ENCODE data around the gene TIAM2. TPM values are rescaled to one million over a fixed set of nuclear protein-coding genes. Genes with fewer than 3 reads are reported as not detected.
"Not testable (repeated sequence)": the region's sequence is repeated elsewhere in the genome, so short reads cannot be mapped to it uniquely, and the experiment has no call there.

The TIAM2 gene
- total and polyA plus RNA-seq, 9 of the 15 experiments (the other 6 are each of a cell fraction or from before 2014, with no cell fraction given): 0.73 to 6.5 (median 4.3) TPM

GRCh38 chr6:155117785-155118184 is 122.7 kb downstream of the TIAM2 start:
- intact Hi-C loops (cut with micrococcal nuclease) (no loop called here), in situ Hi-C loops (cut with MboI) (no loop called here)
- Histone ChIP-seq H3K4me1 (replicated peaks in 1 of 2; ENCODE audit: control insufficient read depth in 2 of 2, insufficient read depth in 2 of 2, low read length in 2 of 2) (no peaks in the 10 kb centered on the region), H3K9me1 (ENCODE audit: control insufficient read depth, insufficient read depth, low read length) (no peaks in the 10 kb centered on the region), H3K4me3 (no peak overlapping the region), H3K27me3 (ENCODE audit: control insufficient read depth in 2 of 2, insufficient read depth in 2 of 2, low read length in 2 of 2) (peaks cover 32 to 38% of the 10 kb centered on the region in 2 experiments), H4K20me1 (replicated peaks; ENCODE audit: control insufficient read depth, insufficient read depth, low read length) (no peaks in the 10 kb centered on the region), H3K4me2 (ENCODE audit: insufficient read depth, low read length) (no peak overlapping the region), H3K27ac (ENCODE audit: extremely low read depth, low read depth, low read length) (no peak overlapping the region), H3K9me3 (replicated peaks; ENCODE audit: control insufficient read depth, insufficient read depth, low read depth, low read length) (no peaks in the 10 kb centered on the region), H3K79me2 (ENCODE audit: control insufficient read depth, insufficient read depth, low read length) (no peaks in the 10 kb centered on the region), H3K36me3 (ENCODE audit: control insufficient read depth, insufficient read depth, low read length) (no peaks in the 10 kb centered on the region), H2AFZ (ENCODE audit: low read depth, low read length) (no peak overlapping the region), H3K9ac (ENCODE audit: insufficient read depth in 1 of 2, low read depth in 2 of 2, low read length in 2 of 2) (no peak overlapping the region)
- WGBS (ENCODE audit: insufficient coverage, low coverage, missing lambda C conversion rate): 4% methylated on average over 5 of the region's 5 CpGs
- CTCF ChIA-PET (ENCODE audit: low intra/inter-chr PET ratio): no interaction called here
- DNase-seq (ENCODE audit: extremely low read depth in 1 of 4, low spot score in 3 of 4): no peak
- POLR2A ChIA-PET: interaction anchor here (0.7 kb wide), 1 partner anchor 34 kb away, joined by 3 read pairs; no protein-coding TSS in a partner anchor
- BruUV-seq (replicated peaks): no TSS peak
- no peak for TF ChIP-seq JUNB (CRISPR knock-in tag; conservative IDR thresholded peaks at IDR 0.05)
- no peak for TF ChIP-seq STAT5B (CRISPR knock-in tag; IDR thresholded peaks at IDR 0.05)
- no peak for TF ChIP-seq NFXL1 (CRISPR knock-in tag; IDR thresholded peaks at IDR 0.05)
- TF ChIP-seq SREBF1 (IDR thresholded peaks at IDR 0.05; ENCODE audit: borderline replicate concordance, low read depth, low read length): no peak
- no peak for TF ChIP-seq ELF1 (tag; IDR thresholded peaks at IDR 0.05)
- no peak for TF ChIP-seq ZNF512 (tag; IDR thresholded peaks at IDR 0.05)
- TF ChIP-seq SNAPC5 (CRISPR knock-in tag; IDR thresholded peaks at IDR 0.05): no peak
- TF ChIP-seq ZNF174 (CRISPR knock-in tag; IDR thresholded peaks at IDR 0.05): no peak
- no peak for TF ChIP-seq SIN3B (IDR thresholded peaks at IDR 0.05; ENCODE audit: low read depth)
- TF ChIP-seq HIVEP1 (CRISPR knock-in tag; IDR thresholded peaks at IDR 0.05): no peak
- no peak for ATAC-seq
- FAIRE-seq: no peak

GRCh38 chr6:155119201-155119600 is 124.1 kb downstream of the TIAM2 start:
- BruUV-seq (replicated peaks); H3K4me1 ChIP-seq (replicated peaks in 1 of 2; ENCODE audit: control insufficient read depth in 2 of 2, insufficient read depth in 2 of 2, low read length in 2 of 2); H3K36me3 ChIP-seq (ENCODE audit: control insufficient read depth, insufficient read depth, low read length); H3K4me3 ChIP-seq; POLR2A ChIA-PET; FAIRE-seq; H4K20me1 ChIP-seq (replicated peaks; ENCODE audit: control insufficient read depth, insufficient read depth, low read length); H3K27ac ChIP-seq (ENCODE audit: extremely low read depth, low read depth, low read length); intact Hi-C loops (cut with micrococcal nuclease); H3K9me3 ChIP-seq (replicated peaks; ENCODE audit: control insufficient read depth, insufficient read depth, low read depth, low read length); H3K9ac ChIP-seq (ENCODE audit: insufficient read depth in 1 of 2, low read depth in 2 of 2, low read length in 2 of 2); H3K4me2 ChIP-seq (ENCODE audit: insufficient read depth, low read length); H2AFZ ChIP-seq (ENCODE audit: low read depth, low read length); ATAC-seq; H3K9me1 ChIP-seq (ENCODE audit: control insufficient read depth, insufficient read depth, low read length); DNase-seq (ENCODE audit: extremely low read depth in 1 of 4, low spot score in 3 of 4); CTCF ChIA-PET (ENCODE audit: low intra/inter-chr PET ratio); in situ Hi-C loops (cut with MboI); H3K79me2 ChIP-seq (ENCODE audit: control insufficient read depth, insufficient read depth, low read length): not testable (repeated sequence)
- WGBS (ENCODE audit: insufficient coverage, low coverage, missing lambda C conversion rate): 0% methylated on average over 5 of the region's 5 CpGs
- H3K27me3 ChIP-seq (ENCODE audit: control insufficient read depth in 2 of 2, insufficient read depth in 2 of 2, low read length in 2 of 2): peaks cover 35 to 46% of the 10 kb centered on the region in 2 experiments

Data from K562 (cell line).